ENCODE results near the gene TRAF1.

Gene TRAF1

DNA sequence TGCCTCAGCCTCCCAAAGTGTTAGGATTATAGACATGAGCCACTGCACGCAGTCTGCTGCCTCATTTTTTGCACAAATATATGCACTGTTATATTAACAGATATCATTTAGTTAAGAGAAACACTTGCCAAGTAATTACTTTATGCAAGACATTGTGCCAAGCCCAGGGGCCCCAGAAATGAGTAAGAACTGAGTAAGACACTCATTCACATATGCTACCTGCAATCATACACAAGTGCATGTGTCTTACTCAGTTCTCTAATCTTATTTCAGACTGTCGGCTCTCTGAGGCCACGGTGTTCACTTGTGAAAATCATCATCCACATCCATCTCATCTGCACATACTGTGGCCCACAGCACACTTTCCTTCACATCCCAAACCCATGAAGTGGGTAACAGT is 16.0 kb downstream of the TRAF1 start:
- DNase-seq (ENCODE audit: low read depth in 2 of 2, low spot score in 1 of 2), result no peak

DNA sequence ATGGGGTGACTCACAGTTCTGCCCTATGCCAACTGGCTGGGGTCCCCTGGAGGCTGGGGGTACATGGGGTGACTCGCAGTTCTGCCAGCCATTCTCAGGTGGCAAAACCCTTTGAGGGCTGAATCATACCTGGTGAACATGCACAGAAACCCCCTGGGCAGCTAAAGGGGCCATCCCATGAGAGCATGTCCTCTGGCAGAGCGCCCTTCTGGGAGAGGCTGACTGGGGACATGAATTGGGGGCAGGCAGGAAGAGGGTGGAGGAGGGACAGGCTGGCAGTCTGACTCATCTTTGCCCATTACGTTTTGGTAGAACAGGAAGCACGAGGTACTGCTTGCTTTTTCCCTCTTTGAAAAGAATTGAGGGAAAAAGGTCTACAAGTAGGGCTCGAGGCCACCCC is 16.7 kb downstream of the TRAF1 start:
- DNase-seq (ENCODE audit: low read depth in 2 of 2, low spot score in 1 of 2), result peak in 1 of 2 donors; percentile 66

DNA sequence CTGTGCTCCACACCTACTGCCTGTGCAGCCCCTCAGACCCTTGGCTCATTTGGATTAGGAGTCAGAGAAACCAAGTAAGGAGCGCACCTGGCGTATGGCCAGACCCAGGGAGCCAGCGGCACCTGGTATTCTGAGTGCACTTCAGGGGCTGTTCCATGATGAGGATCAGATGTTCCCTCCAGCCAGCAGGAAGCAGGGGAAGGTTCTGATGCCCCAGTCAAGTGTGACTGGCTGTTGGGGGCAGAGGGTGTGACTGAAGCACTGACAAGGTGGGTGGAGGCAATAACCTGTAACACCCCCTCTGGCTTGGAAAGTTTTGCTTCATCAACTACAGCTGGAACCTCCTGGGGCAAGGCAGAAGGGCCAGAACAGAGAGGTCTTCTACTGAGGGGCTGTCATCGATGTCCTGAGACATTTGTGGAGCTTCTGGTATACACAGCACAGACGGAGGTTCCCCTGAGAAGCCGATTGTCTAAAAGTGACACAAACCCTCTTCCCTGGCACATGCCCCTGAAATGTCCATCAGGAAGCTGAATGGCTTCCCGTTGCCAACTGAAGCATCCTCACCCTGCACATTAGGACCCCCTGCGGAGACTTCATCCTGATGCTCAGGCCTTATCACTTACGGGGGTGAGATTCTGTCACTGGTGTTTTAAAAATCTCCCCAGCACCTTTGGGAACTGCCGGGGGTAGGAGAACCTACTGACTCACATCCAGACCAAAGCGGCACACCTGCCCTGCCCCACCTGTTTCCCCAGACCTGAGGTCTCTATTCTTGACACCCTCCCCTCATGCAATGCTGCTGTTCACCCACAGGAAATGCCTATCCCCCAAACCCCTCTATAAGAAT is 21.1 kb downstream of the TRAF1 start:
- no peak for DNase-seq (ENCODE audit: low read depth in 2 of 2, low spot score in 1 of 2)

DNA sequence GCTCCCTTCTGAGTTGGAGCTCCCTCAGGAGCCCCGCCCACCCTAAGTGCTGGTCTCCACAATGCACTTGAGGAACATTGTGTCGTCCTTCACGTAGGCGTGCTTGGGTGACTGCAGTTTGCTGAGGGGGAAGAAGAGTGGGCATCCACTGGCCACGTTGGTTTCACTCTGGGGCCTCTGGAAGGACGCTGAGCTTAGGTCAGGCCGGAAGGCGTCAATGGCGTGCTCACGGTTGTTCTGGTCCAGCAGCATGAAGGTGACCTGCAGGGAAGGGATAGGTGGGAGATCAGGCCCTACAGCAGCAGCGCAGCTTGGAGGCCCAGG is 21.7 kb downstream of the TRAF1 start:
- no peak for DNase-seq (ENCODE audit: low read depth in 2 of 2, low spot score in 1 of 2)

DNA sequence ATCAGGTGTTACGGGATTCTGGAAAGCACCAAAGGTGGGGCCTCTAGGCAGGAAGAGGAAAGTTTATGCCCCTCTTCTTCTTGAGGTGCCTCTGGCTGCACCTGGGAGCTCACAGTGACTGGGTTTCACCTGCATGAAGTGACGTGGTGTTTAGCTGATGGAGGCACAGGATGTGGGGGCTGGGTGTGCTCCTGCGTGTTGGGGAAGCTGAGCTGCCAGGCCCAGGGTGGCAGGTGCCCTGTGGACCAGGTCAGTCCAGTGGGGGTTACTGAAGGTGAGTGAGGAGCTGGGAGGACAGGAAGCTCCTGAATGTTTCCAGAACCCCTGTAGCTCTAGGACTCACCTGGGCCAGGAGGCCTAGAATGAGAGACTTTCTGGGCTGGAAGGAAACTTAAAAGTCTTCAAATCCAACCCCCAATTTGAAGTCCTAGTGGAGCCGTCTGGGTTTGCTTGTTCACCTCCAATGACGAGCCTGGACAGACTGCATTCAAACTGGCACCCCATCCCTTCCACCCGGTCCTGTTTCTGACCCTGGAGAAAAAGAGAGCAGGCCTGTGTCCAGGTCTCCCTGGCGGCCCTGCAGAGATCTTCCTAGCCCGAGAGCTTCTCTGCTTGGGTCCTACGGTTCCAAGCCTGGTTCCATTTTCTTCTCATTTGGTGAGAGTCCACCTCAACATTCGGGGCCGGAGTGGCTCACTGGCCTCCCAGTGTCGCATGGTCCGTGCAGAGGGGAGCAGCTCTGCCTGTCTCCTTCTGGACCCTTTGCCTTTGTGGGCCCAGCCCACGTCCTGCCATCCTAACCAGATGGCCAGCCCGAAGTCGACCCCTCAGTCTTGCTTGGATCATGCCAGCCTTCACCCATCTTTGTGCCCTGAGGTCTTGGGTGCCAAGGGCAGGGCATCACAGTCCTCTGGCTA is 22.3 kb downstream of the TRAF1 start:
- DNase-seq (ENCODE audit: low read depth in 2 of 2, low spot score in 1 of 2), result no peak

DNA sequence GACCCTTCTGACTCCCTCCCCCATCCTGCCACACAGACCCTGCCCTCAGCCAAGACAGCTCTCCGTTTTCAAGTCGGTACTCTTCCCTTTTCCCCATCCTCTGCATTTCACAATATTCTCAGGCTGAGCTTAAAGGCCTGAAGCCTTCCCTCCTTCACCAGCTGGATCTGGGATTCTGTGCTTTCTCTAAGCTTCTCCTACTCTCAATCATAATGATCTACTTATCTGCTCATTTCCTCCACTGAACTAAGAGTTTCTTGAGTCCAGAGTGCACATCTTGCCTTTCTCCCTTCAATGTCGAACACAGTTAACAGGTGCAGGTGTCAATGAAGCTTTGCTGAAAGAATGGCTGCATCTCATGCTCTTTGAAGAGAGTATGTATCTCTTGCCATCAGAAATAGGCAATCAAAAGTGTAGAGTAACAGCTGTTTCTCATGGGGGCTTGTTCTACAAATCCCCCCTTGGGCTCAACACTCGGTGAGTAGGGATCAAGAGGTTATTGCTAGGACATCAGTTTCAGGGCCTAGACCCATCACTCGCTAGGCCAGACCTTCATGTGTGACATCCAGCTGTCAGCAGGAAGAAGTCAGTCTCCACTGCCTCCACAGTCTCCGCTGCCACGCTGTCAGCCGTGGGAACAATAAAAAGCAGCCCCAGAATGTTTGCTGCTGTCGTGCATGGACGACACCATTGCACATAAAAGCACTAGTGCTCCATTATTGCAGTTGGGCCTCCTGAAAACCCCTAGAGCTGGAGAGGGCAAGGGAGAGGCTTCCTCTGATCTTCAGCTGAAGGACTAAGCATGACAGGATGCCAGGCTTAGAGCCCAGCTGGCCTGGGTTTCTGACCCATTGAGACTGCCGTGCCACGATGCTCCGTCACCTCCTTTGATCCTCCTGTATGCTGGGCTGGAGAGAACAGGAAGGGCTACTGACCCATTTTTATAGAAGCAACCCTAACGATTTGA is 23.7 kb downstream of the TRAF1 start:
- DNase-seq (ENCODE audit: low read depth in 2 of 2, low spot score in 1 of 2), result no peak

DNA sequence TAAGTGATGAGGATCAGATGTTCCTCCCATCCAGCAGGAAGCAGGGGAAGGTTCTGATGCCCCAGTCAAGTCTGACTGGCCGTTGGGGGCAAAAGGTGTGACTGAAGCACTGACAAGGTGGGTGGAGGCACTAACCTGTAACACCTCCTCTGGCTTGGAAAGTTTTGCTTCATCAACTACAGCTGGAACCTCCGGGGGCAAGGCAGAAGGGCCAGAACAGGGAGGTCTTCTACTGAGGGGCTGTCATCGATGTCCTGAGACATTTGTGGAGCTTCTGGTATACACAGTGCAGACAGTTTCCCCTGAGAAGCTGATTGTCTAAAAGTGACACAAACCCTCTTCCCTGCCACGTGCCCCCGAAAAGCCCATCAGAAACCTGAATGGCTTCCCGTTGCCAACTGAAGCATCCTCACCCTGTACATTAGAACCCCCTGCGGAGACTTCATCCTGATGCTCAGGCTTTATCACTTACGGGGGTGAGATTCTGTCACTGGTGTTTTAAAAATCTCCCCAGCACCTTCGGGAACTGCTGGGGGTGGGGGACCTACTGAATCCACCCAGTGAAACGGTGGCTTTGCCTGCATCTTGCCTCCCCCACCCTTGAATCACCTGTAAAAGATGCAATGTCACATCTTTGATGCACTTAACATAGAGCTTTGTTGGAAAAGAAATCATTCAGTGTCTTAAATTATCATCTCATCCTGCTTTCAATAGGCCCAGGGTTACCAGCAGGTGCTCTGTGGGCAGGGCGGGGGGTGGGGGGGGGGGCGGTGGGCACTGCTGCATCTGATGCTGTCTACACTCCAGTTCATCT is 24.6 kb downstream of the TRAF1 start:
- no peak for DNase-seq (ENCODE audit: low read depth in 2 of 2, low spot score in 1 of 2)

DNA sequence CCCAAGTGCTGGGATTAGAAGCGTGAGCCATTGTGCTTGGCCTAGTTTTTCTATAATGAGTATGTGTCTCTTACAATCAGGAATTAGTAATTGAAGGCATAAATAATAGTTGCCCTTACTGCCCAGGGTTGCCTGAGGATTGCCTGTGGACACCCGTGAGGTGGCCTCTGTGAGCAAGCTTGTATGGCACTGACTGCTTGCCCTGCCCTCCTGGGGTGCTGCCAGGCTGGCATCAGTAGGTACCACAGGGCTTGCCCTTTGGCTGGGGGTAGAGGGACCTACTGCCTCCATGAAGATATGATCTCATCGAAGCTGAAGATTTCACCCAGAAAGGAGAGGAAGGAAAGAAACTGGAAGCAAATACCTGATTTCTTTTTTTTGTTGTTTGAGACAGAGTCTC is 25.8 kb downstream of the TRAF1 start:
- no peak for DNase-seq (ENCODE audit: low read depth in 2 of 2, low spot score in 1 of 2)

DNA sequence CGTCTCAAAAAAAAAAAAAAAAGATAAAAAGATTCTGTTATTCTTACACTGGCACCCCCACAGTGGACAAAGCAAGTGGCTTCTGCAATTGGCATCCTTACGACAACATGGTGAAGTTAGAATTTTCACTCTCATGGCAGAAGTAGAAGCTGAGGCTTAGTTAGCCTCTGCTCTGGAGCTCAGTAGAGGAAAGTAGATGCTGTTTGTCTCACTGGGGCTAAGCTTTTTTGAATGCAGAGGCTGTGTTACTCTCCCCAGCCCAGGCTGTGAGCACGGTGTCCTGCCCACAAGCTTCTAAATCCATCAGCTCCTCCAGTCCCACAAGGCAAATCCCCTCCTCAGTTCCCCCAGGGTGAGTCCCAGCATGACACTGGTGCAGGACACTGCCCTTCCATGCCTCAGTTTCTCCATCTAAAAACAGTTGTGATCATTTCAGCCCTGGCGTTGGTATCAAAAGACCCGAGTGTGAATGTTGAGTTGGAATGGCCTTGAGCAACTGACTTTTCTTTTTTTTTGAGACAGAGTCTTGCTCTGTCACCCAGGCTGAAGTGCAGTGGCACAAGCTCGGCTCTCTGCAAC is 27.0 kb downstream of the TRAF1 start:
- no peak for DNase-seq (ENCODE audit: low read depth in 2 of 2, low spot score in 1 of 2)

DNA sequence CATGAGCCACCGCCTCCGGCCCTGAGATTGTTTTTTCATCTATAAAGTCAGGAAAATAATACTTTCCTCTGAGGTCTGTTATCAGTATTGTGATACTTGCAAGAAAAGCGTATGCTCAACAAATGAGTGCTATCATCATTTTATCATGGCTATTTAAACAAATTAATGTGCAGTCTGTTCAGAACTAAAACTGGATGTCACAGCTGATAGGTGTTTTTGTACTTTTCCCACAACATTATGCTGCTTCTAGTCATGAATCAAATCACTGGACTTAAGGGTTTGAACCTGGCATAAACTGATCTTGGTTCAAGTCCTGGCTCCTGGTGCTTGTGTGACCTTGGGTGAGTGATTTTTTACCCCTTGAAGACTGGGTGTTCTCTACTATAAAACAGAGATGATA is 28.2 kb downstream of the TRAF1 start:
- DNase-seq (ENCODE audit: low read depth in 2 of 2, low spot score in 1 of 2), result no peak

DNA sequence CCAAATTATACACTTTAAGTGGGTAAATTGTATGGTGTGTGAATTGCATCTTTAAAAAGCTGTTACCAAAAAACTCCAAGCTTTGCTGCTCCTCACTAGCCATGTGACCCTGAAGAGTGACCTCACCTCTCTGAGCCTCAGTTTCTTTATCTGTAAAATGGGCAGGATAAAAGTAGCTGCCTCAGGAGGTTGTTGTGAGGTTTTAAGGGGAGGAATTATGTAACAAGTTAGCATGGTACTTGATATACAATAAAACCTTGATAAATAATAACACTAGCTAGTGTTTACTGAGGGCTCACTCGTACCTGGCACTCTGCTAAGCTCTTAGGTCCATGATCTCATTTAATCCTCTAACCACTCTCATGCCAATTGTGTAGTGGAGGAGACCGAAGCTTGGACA is 30.6 kb downstream of the TRAF1 start:
- DNase-seq (ENCODE audit: low read depth in 2 of 2, low spot score in 1 of 2), result no peak

DNA sequence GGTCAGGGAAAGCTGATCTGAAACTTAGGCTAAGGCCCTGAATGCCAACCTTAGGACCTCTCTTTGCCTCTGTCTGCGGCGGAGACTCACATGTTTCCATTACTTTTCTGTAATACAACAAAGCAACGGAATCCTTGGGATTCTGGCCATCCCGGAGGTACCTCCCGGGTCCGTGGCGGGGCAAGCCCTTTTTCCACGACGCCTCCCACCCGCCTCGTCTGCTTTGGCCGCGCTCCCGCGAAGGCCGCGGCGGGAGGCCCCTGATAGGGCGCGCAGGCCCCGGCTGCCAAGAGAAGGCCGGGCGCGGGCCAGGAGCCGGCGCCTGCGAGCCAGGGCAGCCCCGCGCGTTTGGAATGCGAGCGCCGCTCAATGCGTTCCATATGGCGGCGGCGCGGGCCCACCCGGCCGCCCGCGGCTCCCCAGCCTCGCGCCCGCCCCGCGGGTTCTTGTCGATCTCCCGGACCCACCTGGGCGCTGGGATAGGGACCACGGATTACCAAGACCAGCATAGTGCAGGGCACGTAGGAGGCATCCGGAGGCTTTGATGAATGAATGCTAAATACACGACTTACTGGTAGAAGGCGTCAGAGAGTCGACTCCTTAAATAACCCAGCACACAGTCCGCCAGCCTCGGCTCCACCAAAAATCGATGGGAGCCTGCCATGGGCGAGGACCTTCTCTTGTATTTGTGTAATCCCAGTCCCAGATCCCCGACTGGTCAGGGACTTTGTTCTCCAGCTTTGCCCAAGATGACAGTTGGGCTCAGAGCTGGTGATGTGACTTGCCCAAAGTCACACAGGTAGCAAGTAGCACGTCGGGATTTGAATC is 32.1 kb downstream of the TRAF1 start:
- no peak for DNase-seq (ENCODE audit: low read depth in 2 of 2, low spot score in 1 of 2)

DNA sequence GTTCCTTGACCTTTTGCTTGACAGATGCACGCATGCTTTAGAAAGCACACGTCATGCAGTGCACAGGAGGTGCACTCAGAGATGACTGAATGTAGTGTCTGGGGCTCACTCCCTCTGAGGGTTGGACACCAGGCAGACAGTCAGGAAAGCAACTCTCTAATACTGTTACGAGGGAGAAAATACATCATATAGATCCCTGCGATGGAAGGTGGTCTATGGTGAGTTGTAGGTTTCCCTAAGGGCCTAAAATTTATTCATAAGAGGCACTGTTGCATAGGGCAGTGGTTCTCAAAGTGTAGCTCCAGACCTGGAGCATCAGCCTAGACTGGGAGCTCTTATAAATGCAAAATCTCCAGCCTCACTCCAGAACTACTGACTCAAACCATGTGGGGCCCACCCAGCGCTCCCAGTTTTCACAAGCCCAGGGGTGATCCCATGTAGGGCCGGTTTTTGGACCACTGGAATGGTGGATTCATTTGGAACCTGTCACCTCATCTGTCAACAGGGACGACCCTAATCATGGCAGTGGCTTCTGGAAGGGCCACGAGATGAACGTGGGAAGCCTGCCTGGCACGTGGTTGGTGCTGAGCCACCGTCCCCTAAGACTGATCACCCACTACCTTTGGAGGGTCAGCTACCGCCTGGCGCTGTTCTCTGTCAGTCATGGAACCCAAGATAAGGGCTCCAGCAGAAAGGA is 32.8 kb downstream of the TRAF1 start:
- DNase-seq (ENCODE audit: low read depth in 2 of 2, low spot score in 1 of 2), result no peak

DNA sequence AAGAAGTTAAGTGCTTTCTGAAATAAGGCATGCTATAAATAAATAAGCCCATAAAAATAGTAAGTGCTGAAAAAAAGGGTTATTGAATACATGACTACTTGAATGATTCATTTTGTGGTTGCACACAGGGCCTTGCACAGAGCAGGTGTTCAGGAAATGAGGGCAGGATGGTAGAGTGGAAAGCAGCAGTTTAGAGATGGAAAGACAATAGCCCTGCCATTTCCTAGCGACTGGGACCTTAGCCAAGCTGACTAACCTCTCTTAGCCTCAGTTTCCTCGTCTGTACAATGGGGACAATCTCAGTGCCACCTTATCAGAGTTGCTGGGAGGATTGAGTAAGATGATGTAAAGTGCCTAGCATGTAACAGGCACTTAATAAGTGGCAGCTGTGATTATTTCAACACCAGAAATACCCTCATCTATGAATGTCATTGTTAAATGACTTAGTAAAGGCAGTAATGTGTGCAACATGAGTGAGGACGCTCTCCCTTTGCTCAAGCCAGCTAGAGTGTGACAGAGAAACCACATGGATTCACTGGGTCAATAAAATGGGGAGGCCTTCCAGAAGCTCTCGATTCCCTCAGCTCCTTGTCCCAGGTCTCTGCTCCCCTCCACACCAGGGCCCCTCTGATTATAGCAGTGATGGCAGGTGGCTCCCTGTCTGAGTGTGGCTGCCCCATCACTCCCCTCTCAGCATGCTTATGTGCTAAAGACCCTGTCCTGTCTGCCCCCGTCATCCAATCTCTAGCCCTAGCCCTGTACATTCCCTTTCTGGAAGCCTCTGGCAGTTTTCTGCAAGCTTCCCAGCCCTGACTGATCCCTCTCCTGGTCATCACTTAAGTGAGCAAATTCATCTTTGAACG is 33.6 kb downstream of the TRAF1 start:
- no peak for DNase-seq (ENCODE audit: low read depth in 2 of 2, low spot score in 1 of 2)

DNA sequence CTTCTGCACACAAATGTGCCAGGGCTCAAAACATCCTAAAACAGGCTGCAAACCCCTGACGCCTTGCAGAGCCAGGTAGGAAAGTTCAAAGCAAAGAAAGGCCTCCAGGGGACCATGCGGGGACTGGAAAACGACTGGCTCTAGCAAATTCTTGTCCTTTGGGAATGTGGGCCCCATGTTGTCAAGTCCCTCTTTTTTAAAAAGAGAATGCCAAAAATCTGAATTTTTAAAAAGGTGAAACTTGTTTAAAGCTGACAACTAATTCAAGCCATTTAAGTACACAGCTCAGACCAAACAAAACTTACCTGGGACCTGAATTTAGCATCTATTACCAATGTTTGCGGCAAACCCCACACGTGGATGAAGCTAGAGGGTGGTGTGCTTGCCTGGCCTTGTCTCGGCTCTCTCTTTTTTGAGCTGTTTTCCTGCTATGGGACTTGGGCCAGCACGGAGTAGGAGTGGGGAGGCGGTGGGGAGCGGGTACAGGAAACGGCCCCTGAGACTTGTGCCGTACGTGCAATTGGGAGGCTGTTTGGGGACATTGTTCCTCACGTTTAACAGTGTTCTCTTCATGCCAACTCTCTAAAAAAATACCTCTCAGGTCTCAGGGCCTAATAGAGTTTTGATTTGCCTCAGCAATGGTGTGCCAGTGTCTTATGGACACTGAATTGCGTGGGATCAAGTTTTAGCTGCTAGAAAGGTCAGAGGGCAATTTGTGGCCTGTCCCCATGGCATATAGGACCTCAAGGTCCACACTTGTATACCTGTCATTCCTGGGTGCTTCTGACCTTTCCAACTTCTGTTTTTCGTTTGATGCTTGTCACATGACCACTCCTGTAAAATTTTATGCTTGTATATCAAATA is 34.5 kb downstream of the TRAF1 start:
- DNase-seq (ENCODE audit: low read depth in 2 of 2, low spot score in 1 of 2), result no peak

DNA sequence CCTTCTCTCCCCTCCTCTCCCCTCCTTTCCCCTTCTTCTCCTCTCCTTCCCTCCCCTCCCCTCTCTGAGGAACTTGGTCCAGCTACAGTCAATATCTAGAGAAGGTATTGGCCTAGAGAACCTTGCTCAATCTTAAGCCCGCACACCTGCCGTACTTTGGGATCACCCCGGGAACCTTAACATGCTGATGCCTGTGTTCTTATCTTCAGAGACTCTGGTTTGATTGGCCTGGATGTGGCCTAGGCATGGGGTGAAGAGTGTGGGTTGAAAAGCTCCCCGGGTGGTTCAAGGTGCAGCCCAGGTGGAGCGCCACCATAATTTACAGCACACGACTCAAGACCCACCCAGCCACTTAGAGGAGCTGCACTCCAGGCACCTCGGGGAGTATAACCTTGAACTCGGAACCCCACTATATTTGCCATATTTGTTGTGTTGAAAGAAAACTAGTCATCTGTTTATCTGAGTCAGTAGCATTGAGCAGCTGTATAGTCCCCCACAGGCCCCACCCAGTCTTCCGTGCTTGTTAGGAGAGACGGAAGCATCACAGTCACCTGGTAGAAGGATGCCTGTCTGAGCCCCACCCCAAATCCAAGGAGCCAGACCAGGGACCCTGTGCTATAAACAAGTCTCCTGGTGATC is 35.2 kb downstream of the TRAF1 start:
- DNase-seq (ENCODE audit: low read depth in 2 of 2, low spot score in 1 of 2), result no peak
